Activated T-cell treated with anti-CD3 and anti-CD28 coated beads, Interleukin-2, amount 50 U/mL, for 24 hours (primary cell): ENCODE results near the gene SH3PXD2B.
"Not testable (repeated sequence)": the region's sequence is repeated elsewhere in the genome, so short reads cannot be mapped to it uniquely, and the experiment has no call there.

Experiments
- DNase-seq: peaks from one replicate; pipeline ENCODE4 v3.0.0-alpha.2; 2020
- H3K27ac Mint-ChIP-seq: 2 replicates; pipeline ENCODE4 v1.8.0; 2020; ENCODE audit warnings: mild to moderate bottlenecking, mixed read lengths
- H3K27me3 Mint-ChIP-seq: 2 replicates; pipeline ENCODE4 v1.8.0; 2020; ENCODE audit warnings: mixed read lengths
- H3K36me3 Mint-ChIP-seq: 2 replicates; pipeline ENCODE4 v1.8.0; 2020; ENCODE audit warnings: low read depth, mixed read lengths
- H3K4me1 Mint-ChIP-seq: 2 replicates; pipeline ENCODE4 v1.8.0; 2020; ENCODE audit warnings: low read depth, mixed read lengths
- H3K4me3 Mint-ChIP-seq: 2 replicates; pipeline ENCODE4 v1.8.0; 2020; ENCODE audit warnings: mild to moderate bottlenecking, moderate library complexity, mixed read lengths
- H3K9me3 Mint-ChIP-seq: 2 replicates; pipeline ENCODE4 v1.8.0; 2020; ENCODE audit warnings: mixed read lengths

SH3PXD2B gene

GRCh38 chr5:172315587-172316493 is 138.5 kb downstream of the SH3PXD2B start:
- no peaks in the 10 kb centered on the region for H3K4me1 Mint-ChIP-seq
- no peak for DNase-seq
- peaks cover 4% of the 10 kb centered on the region for H3K27me3 Mint-ChIP-seq
- no peak overlapping the region for H3K4me3 Mint-ChIP-seq
- no peaks in the 10 kb centered on the region for H3K36me3 Mint-ChIP-seq
- H3K27ac Mint-ChIP-seq = no peak overlapping the region
- H3K9me3 Mint-ChIP-seq = no peaks in the 10 kb centered on the region

- no peak for DNase-seq
- Mint-ChIP-seq H3K27me3 (peaks cover 4% of the 10 kb centered on the region), H3K27ac (no peak overlapping the region), H3K4me3 (no peak overlapping the region), H3K4me1 (no peaks in the 10 kb centered on the region), H3K36me3 (no peaks in the 10 kb centered on the region), H3K9me3 (no peaks in the 10 kb centered on the region)
Observed at GRCh38 chr5:172313915-172314314, 140.4 kb downstream of the SH3PXD2B start.

GRCh38 chr5:172312286-172312685 is 142.0 kb downstream of the SH3PXD2B start:
- no peak for DNase-seq
- Mint-ChIP-seq H3K27me3 (peaks cover 4% of the 10 kb centered on the region), H3K4me1 (no peaks in the 10 kb centered on the region), H3K36me3 (no peaks in the 10 kb centered on the region), H3K4me3 (no peak overlapping the region), H3K27ac (no peak overlapping the region), H3K9me3 (no peaks in the 10 kb centered on the region)

- no peak for DNase-seq
- H3K9me3 Mint-ChIP-seq = no peaks in the 10 kb centered on the region
- no peak overlapping the region for H3K27ac Mint-ChIP-seq
- H3K27me3 Mint-ChIP-seq = peaks cover 4% of the 10 kb centered on the region
- H3K4me3 Mint-ChIP-seq = no peak overlapping the region
- no peaks in the 10 kb centered on the region for H3K36me3 Mint-ChIP-seq
- no peaks in the 10 kb centered on the region for H3K4me1 Mint-ChIP-seq
Observed at GRCh38 chr5:172311605-172312004, 142.7 kb downstream of the SH3PXD2B start.

GRCh38 chr5:172311026-172311425 is 143.3 kb downstream of the SH3PXD2B start:
- Mint-ChIP-seq H3K4me1 (no peaks in the 10 kb centered on the region), H3K4me3 (no peak overlapping the region), H3K36me3 (no peaks in the 10 kb centered on the region), H3K9me3 (no peaks in the 10 kb centered on the region), H3K27me3 (peaks cover 4% of the 10 kb centered on the region), H3K27ac (no peak overlapping the region)
- no peak for DNase-seq

GRCh38 chr5:172305380-172305779 is 148.9 kb downstream of the SH3PXD2B start:
- H3K9me3 Mint-ChIP-seq = no peaks in the 10 kb centered on the region

GRCh38 chr5:172303572-172304335 is 150.6 kb downstream of the SH3PXD2B start:
- H3K4me3 Mint-ChIP-seq = no peak overlapping the region
- no peak overlapping the region for H3K27ac Mint-ChIP-seq
- no peaks in the 10 kb centered on the region for H3K9me3 Mint-ChIP-seq
- DNase-seq = no peak
- no peaks in the 10 kb centered on the region for H3K4me1 Mint-ChIP-seq
- no peaks in the 10 kb centered on the region for H3K27me3 Mint-ChIP-seq
- H3K36me3 Mint-ChIP-seq = no peaks in the 10 kb centered on the region

More at GRCh38 chr5:172305380-172305779, 148.9 kb downstream of the SH3PXD2B start:
- no peaks in the 10 kb centered on the region for H3K36me3 Mint-ChIP-seq
- no peak for DNase-seq
- H3K27ac Mint-ChIP-seq = no peak overlapping the region
- H3K4me1 Mint-ChIP-seq = no peaks in the 10 kb centered on the region
- H3K27me3 Mint-ChIP-seq = no peaks in the 10 kb centered on the region
- H3K4me3 Mint-ChIP-seq = no peak overlapping the region

GRCh38 chr5:172303162-172303561 is 151.2 kb downstream of the SH3PXD2B start:
- Mint-ChIP-seq H3K4me3 (no peak overlapping the region), H3K27me3 (no peaks in the 10 kb centered on the region), H3K4me1 (no peaks in the 10 kb centered on the region), H3K9me3 (no peaks in the 10 kb centered on the region), H3K36me3 (no peaks in the 10 kb centered on the region), H3K27ac (no peak overlapping the region)
- no peak for DNase-seq

GRCh38 chr5:172302047-172302710 is 152.1 kb downstream of the SH3PXD2B start:
- no peaks in the 10 kb centered on the region for H3K4me1 Mint-ChIP-seq
- no peak overlapping the region for H3K4me3 Mint-ChIP-seq
- no peaks in the 10 kb centered on the region for H3K36me3 Mint-ChIP-seq
- H3K27ac Mint-ChIP-seq = no peak overlapping the region
- DNase-seq = no peak
- H3K27me3 Mint-ChIP-seq = no peaks in the 10 kb centered on the region
- H3K9me3 Mint-ChIP-seq = no peaks in the 10 kb centered on the region

GRCh38 chr5:172299916-172300439 is 154.3 kb downstream of the SH3PXD2B start:
- Mint-ChIP-seq H3K36me3 (no peaks in the 10 kb centered on the region), H3K27me3 (no peaks in the 10 kb centered on the region), H3K27ac (no peak overlapping the region), H3K4me1 (no peaks in the 10 kb centered on the region), H3K4me3 (no peak overlapping the region), H3K9me3 (no peaks in the 10 kb centered on the region)
- DNase-seq = no peak

- H3K9me3 Mint-ChIP-seq = no peaks in the 10 kb centered on the region
- peaks cover 2% of the 10 kb centered on the region for H3K4me1 Mint-ChIP-seq
- H3K27me3 Mint-ChIP-seq = no peaks in the 10 kb centered on the region
- H3K36me3 Mint-ChIP-seq = no peaks in the 10 kb centered on the region
- no peak overlapping the region for H3K27ac Mint-ChIP-seq
- no peak for DNase-seq
- H3K4me3 Mint-ChIP-seq = no peak overlapping the region
Observed at GRCh38 chr5:172294831-172295230, 159.5 kb downstream of the SH3PXD2B start.

GRCh38 chr5:172293745-172294342 is 160.5 kb downstream of the SH3PXD2B start:
- no peak for DNase-seq
- H3K36me3 Mint-ChIP-seq = no peaks in the 10 kb centered on the region
- H3K27ac Mint-ChIP-seq = no peak overlapping the region
- H3K4me3 Mint-ChIP-seq = no peak overlapping the region
- H3K9me3 Mint-ChIP-seq = no peaks in the 10 kb centered on the region
- H3K4me1 Mint-ChIP-seq = peaks cover 2% of the 10 kb centered on the region
- H3K27me3 Mint-ChIP-seq = no peaks in the 10 kb centered on the region

GRCh38 chr5:172293054-172293744 is 161.1 kb downstream of the SH3PXD2B start:
- Mint-ChIP-seq H3K36me3 (no peaks in the 10 kb centered on the region), H3K27me3 (no peaks in the 10 kb centered on the region), H3K27ac (no peak overlapping the region), H3K4me3 (no peak overlapping the region), H3K9me3 (no peaks in the 10 kb centered on the region), H3K4me1 (peaks cover 2% of the 10 kb centered on the region)
- peak; percentile 63 for DNase-seq

- not testable (repeated sequence) for H3K27ac Mint-ChIP-seq, H3K27me3 Mint-ChIP-seq, H3K4me3 Mint-ChIP-seq, H3K36me3 Mint-ChIP-seq, H3K4me1 Mint-ChIP-seq, H3K9me3 Mint-ChIP-seq, DNase-seq
Observed at GRCh38 chr5:172291837-172292236, 162.5 kb downstream of the SH3PXD2B start.
